AML-193 (cell line): ENCODE measurements around the gene NUCB1.
A peak's percentile ranks its signal among the peaks of the same experiment; 100 is the strongest.

ENCODE experiments used
- DNase-seq, 2 experiments: peaks; one replicate each; lab custom pipeline; 2025; lab: John Stamatoyannopoulos, UW

NUCB1 gene

GRCh38 chr19:48963371-48964204, 63.5 kb downstream of the NUCB1 start:
- DNase-seq = no peak

DNA sequence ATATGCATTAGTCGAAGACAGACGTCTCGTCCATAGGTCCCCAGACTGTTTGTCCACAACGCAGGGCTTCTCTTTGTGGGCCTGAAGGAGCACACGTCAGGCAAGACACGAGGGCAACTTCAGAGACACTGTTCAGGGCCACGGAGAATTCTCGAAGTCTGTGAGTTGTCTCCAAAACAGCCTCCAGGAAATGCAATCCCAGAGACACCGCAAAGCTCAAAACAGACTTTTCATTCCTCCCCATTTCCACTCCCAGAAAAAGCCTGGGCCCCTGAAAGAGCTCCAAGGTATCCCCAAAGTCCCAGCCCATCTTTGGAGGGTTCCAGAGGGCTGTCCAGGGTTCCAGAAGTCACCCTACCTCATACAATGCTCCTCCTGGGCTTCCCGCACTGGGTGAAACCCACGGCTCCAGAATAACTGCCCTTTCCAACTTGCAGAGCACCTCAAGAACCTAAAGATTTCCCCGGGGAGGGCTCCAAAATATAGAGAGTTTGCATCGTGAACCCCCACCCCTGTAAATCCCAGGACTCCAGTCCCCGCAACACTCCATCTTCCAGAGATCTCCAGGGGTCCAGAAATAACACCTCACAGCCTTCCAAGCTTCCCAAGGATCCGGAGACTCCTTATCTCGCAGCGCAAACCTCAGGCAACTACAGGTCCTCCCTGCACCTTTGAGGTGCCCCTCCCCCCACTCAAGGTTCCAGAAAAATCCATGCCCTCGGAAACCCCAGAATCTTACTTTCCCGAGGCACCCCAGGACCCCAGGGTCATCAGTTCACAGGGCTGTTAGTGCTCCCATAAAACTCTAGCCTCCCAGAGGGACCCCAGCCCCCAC, 64.3 kb downstream of the NUCB1 start:
- no peak for DNase-seq

DNA sequence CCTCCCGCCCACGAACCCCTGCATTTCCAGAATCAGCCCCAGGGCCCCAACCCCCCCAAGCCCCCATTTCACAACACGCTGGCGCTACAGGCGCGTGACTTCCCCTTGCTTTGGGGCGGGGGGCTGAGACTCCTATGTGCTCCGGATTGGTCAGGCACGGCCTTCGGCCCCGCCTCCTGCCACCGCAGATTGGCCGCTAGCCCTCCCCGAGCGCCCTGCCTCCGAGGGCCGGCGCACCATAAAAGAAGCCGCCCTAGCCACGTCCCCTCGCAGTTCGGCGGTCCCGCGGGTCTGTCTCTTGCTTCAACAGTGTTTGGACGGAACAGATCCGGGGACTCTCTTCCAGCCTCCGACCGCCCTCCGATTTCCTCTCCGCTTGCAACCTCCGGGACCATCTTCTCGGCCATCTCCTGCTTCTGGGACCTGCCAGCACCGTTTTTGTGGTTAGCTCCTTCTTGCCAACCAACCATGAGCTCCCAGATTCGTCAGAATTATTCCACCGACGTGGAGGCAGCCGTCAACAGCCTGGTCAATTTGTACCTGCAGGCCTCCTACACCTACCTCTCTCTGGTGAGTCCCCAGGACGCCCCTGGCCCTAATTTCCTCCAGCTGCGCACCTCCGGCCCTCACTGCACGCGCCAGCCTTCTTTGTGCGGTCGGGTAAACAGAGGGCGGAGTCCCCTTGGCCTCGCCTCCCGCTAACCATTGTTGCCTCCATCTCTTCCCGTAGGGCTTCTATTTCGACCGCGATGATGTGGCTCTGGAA, 65.1 kb downstream of the NUCB1 start, which contains the start of gene FTL:
FTL (plus strand) TSS at position 270 of the 766 bp plus-strand sequence; CDS start at position 469, 199 bp downstream.
- peak; percentile 87 to 93 for DNase-seq

DNA sequence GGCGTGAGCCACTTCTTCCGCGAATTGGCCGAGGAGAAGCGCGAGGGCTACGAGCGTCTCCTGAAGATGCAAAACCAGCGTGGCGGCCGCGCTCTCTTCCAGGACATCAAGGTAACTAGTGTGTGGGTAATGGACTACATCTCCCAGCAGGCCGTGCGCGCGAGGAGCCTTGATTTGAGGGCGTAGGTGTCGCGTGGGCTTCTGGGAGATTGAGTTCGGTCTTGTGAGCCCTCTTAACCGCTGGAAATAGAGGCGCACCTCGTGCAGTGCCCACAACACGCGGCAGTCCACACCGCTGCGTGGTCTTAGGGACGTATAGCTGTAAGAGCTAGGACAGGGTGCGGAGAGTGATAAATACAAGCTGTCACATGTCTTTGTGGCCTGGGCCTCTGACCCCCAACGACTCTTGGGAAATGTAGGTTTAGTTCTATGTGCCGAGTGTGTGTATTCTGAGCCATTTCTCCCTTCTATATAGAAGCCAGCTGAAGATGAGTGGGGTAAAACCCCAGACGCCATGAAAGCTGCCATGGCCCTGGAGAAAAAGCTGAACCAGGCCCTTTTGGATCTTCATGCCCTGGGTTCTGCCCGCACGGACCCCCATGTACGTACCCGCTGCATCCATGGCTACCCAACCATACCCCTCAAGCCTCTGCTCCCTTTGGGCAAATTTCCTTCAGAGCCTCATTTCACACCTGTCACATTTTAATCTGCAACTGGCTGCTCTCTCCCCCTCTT, 65.9 kb downstream of the NUCB1 start:
- DNase-seq = peak; percentile 62 to 64

- DNase-seq = peak in 1 of 2 experiments; percentile 14
Measured at GRCh38 chr19:48966541-48967345, 66.6 kb downstream of the NUCB1 start.

GRCh38 chr19:48967346-48968178, 67.5 kb downstream of the NUCB1 start:
- no peak for DNase-seq

DNA sequence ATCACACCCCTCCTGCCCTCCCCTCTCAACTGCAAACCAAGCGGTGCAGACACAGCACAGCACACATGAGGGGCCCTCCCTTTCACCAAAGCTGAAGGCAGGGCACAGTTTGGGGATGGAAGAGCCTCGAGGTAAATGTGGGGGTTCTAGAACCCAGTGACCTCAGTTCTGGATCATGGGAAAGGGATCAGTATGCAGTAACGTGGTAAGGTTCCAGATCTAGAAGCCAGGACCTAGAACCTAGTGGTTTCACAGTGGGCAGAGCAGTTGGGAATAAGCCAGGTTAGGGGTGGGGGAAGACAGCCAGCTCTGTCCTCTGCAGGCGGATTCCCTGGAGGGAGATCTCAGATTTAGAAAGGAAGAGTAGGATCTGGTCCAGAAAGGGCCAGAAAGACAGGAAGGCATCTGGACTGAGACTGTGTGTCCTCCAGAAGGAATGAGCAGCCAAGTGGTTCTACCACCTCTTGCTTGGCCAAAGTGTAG, 68.1 kb downstream of the NUCB1 start:
- no peak for DNase-seq

GRCh38 chr19:48968813-48969218, 68.7 kb downstream of the NUCB1 start:
- DNase-seq = no peak

GRCh38 chr19:48969276-48970138, 69.4 kb downstream of the NUCB1 start:
- DNase-seq = no peak

DNA sequence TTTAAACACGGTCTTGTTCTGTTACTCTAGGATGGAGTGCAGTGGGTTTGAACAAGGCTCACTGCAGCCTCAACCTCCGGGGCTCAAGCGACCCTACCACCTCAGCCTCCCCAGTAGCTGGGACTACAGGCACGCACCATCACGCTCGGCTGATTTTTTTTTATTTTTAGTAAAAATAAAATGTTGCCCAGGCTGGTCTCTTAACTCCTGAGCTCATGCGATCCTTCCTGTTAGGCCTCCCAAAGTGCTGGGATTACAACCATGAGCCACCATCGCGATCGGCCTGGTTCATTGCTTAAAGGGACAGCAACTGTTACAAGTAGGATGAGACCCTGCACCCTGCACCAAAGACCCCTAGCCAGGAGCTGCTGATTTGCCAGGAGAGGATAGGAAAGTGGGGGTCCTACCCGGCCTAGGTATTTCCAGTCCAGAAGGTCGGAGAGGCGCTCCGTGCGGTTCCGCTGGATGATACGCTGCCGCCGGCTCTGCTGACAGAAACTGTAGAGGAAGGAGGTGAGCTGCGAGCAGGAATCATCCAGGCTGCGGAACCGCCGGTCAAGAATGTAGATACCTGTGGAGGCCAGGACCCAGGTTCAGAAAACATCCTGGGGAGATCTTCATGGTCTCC, 70.1 kb downstream of the NUCB1 start:
- DNase-seq = no peak

GRCh38 chr19:48970923-48971395, 70.8 kb downstream of the NUCB1 start:
- peak; percentile 39 to 61 for DNase-seq
